GM18517 (cell line): ENCODE measurements around the gene BAIAP2L2.
"Not testable (repeated sequence)": the region's sequence is repeated elsewhere in the genome, so short reads cannot be mapped to it uniquely, and the experiment has no call there.

Source experiments
- ATAC-seq: cut with Tn5 transposase; IDR thresholded peaks from one replicate; pipeline ENCODE4 v1.9.1; 2021; ENCODE audit warnings: mild to moderate bottlenecking, moderate library complexity; ENCODE audit not compliant: unreplicated experiment

The BAIAP2L2 gene, protein sequence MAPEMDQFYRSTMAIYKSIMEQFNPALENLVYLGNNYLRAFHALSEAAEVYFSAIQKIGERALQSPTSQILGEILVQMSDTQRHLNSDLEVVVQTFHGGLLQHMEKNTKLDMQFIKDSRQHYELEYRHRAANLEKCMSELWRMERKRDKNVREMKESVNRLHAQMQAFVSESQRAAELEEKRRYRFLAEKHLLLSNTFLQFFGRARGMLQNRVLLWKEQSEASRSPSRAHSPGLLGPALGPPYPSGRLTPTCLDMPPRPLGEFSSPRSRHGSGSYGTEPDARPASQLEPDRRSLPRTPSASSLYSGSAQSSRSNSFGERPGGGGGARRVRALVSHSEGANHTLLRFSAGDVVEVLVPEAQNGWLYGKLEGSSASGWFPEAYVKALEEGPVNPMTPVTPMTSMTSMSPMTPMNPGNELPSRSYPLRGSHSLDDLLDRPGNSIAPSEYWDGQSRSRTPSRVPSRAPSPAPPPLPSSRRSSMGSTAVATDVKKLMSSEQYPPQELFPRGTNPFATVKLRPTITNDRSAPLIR

DNA sequence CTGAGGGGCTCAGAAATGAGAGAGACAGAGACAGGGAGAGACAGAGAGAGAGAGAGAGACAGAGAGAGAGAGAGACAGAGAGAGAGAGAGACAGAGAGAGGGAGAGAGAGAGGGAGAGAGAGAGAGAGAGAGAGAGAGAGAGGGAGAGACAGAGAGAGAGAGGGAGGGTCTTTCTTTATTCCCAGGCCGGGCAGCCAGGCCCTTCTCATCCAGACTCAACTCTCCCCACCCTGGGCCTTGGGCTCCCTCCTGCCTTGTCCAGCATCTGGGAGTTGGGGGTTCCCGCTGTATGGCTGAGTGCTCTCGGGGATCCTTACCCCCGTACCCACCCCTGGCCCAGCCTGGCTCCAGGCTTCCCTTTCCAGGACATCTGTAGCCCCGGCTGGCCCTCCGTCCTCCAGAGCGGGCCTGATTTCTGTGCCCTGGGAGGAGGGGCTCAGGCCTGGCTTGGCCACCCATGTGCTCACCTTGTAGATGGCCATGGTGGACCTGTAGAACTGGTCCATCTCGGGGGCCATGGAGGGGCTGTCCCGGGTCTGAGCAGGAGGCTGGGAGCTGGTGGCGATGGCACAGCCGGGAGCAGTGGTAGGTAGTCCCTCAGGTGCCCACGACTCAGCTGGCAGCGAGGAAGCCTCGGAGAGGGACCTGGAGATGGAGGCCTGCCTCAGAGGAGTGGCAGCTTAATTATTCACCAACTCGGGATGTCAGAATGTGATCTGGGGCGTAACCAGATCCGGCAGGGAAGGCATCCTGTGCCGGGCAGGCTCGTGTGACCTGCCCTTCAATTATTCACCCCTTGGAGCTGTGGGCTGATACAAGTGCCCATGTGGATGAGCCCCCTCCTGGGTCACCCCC lies at the start of gene BAIAP2L2:
Gene BAIAP2L2 (minus strand): TSS at position 677 of the 855 bp plus-strand sequence. CDS start 159 bp downstream, at position 518.
- ATAC-seq, result no peak

DNA sequence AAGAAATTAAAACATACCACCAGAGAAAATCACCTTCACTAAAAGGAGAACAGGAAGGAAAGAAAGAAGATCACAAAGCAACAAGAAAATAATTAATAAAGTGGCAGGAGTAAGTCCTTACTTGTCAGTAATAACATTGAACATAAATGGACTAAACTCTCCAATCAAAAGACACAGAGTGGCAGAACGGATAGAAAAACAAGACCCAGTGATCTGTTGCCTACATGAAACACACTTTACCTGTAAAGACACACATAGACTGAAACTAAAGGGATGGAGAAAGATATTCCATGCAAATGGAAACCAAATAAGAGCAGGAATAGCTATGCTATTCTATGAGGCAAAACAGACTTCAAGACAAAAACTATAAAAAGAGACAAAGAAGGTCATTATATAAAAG lies 45.2 kb upstream of the BAIAP2L2 start:
- no peak for ATAC-seq

DNA sequence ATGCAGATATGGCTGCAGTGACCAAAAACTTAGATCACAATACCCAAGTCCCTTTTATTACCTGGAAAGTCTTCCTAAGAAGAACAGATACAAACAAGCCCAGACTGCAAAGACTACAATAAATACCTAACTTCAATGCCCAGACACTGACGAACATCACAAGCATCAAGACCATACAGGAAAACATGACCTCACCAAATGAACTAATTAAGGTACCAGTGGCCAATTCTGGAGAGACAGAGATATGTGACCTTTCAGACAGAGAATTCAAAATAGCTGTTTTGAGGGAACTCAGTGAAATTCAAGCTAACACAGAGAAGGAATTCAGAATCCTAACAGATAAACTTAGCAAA lies 44.1 kb upstream of the BAIAP2L2 start:
- not testable (repeated sequence) for ATAC-seq

DNA sequence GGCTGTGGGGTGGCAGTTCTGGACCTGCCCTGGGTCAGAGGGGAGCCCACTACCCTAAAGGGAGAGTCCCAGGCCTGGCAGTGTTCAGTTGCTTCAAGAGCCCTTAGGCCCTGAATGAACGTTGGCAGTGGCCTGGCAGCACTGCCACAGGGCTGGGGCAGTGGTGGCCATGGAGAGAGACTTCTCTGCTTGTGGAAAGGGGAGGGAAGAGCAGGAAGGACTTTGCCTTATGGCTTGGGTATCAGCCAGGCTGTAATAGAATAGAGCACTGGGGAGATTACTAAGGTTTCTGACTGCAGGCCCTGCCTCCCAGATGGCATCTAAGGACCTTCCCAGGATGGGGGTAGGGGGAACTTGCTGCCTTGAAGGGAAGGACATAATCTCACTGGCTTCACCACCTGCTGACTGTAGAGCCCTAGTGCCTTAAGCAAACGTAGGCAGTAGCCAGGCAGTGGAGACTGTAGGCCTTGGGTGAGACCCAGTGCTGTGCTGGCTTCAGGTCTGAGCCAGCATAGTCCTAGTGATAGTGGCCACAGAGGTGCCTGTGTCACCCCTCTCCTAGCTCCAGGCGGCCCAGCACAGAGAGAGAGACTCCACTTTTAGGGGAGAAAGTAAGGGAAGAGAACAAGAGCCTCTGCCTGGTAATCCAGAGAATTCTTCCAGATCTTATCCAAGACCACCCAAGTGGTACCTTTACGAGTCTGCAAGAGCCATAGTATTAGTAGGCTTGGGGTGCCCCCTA lies 43.5 kb upstream of the BAIAP2L2 start:
- no peak for ATAC-seq

DNA sequence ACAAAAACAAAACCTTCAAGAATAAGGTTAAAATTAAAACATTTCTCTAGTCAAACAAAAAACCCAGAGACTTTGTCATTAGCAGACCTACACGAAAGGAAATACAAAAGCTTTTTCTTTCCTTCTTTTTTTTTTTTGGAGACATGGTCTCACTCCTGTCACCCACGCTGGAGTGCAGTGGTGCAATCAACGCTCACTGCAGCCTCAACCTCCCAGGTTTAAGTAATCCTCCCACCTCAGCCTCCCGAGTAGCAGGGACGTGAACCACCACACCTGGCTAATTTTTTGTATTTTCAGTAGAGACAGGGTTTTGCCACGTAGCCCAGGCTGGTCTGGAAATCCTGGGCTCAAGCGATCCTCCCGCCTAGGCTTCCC lies 40.6 kb upstream of the BAIAP2L2 start:
- no peak for ATAC-seq

DNA sequence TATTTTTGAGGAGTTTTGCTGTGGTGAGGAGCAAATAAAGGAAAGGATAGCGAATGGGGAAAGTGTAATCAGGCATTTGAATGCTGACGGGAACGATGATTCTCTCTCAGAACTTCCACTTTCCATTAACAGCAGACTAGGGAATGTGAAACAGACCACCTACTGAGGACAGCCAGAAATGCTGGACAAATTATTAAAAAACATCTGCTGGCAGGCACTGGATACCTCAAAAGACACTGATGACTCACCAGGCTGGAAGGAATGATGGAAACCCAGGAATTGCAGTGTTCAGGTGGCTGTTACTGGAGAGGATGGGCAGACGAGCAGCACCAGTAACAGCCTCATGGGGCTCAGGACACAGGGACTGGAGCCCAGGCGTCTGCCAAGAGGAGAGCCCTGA lies 37.8 kb upstream of the BAIAP2L2 start:
- ATAC-seq, result no peak

DNA sequence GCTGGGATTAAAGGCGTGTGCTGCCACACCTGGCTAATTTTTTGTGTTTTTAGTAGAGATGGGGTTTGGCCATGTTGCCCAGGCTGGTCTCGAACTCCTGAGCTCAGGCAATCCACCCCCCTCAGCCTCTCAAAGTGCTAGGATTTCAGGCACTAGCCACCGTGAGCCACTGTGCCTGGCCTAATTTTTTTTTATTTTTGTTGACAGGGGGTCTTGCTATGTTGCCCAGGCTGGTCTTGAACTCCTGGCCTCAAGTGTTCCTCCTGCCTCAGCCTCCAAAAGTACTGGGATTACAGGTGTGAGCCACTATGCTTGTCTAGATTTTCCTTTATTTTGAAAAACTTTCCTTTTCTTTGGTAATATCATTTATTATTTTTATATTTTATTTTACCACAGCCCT lies 35.7 kb upstream of the BAIAP2L2 start:
- not testable (repeated sequence) for ATAC-seq

DNA sequence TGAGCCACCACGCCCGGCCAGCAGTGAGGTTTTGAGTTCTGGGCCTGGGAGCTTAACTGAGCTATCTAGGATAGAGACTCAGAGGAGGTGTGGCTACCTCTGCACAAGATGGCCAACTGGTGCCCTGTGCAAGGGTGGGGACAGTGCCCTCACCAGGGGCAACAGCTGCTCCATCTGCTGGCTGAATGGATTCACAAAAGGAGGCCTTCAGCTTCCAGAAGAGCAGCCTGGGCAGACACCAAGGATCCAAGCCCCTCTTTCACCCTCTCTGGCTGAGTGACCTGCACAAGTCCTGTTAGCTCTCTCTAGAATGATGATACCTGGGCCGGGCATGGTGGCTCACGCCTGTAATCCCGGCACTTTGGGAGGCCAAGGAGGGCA lies 33.5 kb upstream of the BAIAP2L2 start:
- no peak for ATAC-seq

DNA sequence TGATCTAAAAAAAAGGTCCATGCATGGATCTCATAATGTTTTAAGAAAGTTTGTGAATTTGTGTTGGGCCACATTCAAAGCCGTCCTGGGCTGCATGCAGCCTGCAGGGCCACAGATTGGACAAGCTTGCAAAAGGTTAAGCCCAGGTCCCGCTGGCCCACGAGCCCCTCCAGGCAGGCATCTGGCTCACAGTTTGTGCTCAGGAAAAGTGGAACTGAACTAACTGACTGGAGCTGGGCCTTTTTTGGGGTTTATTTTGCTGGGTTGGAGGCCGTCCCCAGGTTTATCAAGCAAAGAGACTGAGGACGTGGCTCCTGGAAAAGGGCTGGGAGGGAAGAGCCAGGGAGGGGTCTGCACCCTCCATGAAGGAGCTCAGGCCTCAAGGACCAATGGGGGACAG lies 32.1 kb upstream of the BAIAP2L2 start:
- ATAC-seq, result no peak

DNA sequence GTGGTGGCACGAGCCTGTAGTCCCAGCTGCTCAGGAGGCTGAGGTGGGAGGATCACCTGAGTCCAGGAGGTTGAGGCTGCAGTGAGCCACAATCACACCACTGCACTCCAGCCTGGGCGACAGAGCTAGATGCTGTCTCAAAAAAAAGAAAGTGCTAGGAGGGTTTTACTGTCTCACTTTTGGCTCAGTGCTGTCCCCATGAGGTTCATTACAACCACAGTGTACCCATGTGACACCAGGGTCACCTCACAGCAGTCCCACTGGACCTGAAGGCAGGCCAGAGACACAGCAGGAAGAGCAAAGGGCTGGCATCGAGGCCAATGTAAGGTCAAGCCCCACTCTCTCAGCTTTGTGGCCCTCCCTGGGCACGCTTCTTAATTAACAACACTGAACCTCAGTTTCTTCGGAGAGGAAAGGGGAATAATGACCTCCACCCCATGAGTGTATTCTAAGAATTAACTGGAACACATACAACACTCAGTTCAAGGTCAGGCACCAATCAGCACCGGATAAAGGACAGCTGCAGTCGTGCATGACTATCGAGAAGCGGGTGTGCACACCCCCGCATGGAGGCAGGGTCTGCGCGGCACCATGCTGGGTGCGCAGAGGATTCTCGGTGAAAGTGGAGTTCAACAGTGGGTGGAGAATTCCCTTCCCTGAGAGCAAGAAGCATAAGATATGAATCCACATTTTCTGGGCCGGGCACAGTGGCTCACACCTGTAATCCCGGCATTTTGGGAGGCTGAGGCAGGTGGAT lies 30.9 kb upstream of the BAIAP2L2 start:
- ATAC-seq, result no peak

DNA sequence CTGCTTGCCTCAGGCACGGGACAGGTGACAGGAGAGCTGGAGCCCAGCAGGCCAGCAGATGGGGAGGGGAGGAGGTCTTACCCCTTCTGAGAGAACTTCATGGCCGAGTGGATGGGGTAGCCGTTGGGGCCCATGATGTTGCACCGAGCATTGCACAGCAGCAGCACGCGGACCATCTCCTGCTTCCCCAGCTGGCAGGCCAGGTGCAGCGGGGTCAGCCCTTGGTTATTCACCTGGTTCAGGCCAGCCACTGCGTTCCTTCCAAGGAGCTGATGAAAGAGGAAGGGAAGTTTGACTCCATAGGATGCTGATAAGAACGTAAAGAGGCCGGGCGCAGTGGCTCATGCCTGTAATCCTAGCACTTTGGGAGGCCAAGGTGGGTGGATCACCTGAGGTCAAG lies 29.4 kb upstream of the BAIAP2L2 start:
- ATAC-seq, result no peak

DNA sequence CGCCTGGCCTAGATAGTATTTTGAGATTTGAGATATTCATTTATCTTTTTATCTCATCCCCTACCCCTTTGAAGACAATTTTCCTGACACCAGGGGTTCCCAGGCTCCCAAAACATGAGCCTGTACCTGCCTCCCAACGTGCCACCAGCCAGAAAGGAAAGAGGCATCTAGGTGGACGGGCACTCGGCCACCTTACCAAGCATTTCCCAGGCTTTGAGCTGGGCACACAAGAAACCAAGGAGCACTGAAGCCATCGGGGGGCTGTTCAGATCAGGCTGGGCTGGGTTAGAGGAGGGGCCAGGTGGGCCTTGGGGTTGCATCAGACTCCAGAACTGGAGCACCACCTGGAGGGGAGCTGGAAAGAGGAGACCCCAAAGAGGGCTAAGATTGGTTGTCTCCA lies 28.5 kb upstream of the BAIAP2L2 start:
- no peak for ATAC-seq

DNA sequence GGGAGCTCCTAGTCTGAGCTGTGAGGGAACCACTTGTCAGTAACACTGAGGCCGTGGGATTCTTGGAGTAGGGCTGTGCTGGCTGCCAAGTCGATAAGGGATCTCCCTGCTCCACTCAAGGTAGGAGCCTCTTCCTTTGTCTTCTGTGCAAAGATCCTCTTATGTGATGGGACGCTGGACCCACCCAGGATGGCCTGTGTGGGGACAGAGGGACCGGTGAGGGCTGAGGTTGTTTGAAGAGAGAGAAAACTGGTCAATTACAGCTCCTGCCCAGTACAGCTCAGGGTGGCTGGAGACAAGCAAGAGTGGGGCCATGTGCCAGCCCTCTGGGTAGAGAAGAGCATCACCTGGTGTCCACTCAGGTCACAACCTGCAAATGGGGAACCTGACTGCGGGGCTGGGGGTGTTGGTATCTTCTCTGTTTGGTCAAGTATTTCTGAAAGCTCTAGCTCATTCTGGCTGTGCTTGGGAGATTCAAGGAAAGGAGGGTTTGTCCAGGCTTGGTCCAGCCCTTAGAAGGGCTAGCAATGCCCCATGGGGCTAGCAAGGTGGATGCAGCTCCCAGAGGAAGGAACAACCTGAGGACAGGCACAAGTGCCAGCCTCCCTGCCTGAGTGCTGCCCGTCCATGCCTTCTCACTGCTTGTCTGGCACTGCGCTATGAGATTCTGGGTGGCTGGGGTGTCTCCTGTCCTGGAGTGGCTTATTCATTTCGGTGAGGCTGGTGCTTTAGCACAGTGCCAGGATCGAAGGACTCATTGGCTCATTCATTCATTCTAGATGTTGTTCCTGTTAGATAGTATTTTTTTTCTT lies 27.6 kb upstream of the BAIAP2L2 start:
- no peak for ATAC-seq

DNA sequence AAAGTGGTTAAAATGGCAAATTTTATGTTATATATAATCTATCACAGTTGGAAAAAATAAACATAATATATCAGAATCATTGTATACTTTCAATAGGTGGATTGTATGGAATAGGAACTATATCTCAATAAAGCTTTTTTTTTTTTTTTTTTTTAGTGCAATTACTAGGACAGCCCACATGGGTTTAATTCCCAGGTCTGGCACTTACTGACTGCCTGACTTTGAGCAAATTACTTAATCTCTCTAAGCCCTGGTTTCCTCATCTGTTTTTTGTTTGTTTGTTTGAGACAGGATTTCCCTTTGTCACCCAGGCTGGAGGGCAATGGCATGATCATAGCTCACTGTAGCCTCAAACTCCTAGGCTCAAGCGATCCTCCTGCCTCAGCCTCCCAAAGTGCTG lies 26.1 kb upstream of the BAIAP2L2 start:
- no peak for ATAC-seq

DNA sequence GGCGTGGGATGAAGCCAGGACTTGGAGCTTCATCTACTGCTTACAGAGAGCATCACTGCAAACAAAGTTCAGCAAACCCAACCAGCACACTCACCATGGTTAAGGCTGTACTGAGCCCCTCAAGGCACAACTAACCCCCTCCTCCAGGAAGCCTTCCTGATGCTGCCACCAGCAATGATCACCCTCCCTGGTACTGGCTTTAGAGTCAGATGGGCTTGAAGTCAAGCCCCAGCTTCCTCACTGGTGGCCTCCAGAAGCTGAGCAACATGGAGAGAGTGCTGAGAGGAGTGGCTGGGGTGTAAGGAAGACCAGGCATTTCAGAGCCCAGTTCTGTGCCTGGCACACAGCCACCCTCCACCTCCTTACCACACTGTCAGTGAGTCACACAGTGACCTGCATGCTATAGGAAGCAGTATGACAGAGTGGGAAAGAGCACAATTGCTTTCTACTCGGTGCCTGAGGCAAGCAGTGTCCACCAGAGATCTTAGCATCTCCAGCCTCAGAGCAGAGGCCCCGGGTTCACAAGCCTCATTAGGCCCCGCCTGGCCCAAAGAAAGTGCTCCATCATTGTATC lies 24.7 kb upstream of the BAIAP2L2 start:
- no peak for ATAC-seq

DNA sequence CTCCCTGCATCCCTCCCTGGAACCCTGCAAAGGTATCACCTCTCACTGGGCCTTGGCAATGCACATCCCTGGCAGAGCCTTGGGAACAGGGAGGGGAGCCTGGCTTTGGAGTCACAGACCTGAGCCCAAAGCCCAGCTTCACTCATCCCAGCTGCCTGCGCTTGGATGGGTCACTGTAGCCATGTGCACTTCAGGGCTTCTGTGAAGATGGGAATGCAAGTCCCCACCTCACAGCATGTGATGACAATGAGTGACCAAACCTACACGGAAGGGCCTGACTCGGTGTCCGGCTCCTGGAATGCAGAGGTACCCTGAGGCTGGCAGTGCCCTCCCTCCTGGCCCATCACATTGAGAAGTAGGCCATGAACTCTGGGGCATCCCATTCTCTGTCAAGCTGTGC lies 22.8 kb upstream of the BAIAP2L2 start:
- ATAC-seq, result no peak

DNA sequence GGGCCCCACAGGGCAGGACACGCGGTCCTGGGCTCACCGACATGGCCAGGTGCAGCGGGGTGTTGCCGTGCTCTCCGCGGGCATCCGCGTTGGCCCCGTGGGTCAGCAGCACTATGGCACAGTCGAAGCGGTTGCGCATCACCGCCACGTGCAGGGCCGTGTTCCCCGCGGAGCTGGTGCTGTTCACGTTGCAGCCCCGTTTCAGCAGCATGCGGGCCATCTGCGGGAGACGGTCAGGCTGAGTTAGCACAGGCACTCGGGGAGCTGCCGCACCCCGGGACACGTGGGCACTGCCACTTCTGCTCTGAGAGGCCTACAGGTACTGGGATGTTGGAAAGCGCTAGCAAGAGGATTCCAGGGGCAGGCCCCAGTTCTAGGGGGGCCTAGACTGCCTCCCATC lies 22.3 kb upstream of the BAIAP2L2 start:
- no peak for ATAC-seq

DNA sequence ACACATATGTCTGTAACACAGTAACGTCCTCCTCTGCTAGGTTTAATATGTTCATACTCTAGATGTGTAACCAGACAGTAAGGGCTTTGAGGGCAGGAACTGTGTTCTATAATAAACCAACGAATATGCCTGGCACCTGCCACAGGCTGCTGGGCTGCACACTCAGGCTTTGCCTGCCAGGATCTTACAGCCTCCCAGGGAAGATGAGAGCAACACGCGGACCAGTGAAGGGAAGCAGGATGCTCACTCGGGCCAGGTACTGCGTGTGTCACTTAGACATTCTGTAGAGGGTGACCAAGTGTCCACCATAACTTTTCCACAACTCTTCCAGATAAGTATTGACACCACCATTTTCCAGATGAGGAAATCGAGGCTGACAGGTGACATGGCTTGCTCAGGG lies 21.7 kb upstream of the BAIAP2L2 start:
- no peak for ATAC-seq

DNA sequence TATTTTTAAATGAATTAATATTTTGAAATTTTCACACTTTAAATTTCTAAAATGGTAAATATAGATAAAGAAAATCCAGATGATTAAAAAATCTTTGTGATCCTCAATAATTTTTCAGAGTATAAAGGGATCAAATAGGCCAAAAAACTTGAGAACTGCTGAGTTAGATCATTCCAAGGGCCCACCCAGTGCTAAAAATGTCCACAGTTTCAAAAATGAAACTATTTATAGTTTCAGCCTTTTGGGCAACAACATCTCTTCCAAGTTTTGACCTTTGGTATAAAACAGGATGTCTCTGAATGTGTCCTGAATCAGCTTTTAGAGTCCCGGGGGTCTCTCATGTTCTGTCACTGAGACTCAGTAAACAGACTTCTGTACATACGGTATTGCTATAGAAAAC lies 20.9 kb upstream of the BAIAP2L2 start:
- no peak for ATAC-seq
